Esophagus squamous epithelium (tissue), 5 donors: ENCODE data around the gene C4orf36. TPM values are rescaled to one million over a fixed set of nuclear protein-coding genes. Genes with fewer than 3 reads are reported as not detected.

Experiments used
- DNase-seq: peaks from one replicate; lab custom pipeline; 2025; lab: John Stamatoyannopoulos, UW
- H3K27ac ChIP-seq, 4 donors: fragments of 200-600 bp; sonication (generic); one replicate each; pipeline ENCODE4 v1.5.1; 2016 to 2019; ENCODE audit warnings: mild to moderate bottlenecking in 1 of 4
- H3K27me3 ChIP-seq, 4 donors: fragments of 200-600 bp; sonication (generic); 1 replicate in 3 of 4; 2 replicates in 1 of 4; pipeline versions ENCODE4 v1.5.1 to v1.6.0; 2017 to 2021; ENCODE audit warnings: antibody characterized with exemption in 1 of 4
- H3K36me3 ChIP-seq, 3 donors: fragments of 200-600 bp; sonication (generic); one replicate each; pipeline ENCODE4 v1.5.1; 2016 to 2019
- H3K4me1 ChIP-seq, 3 donors: fragments of 200-600 bp; sonication (generic); one replicate each; pipeline ENCODE4 v1.5.1; 2017 to 2019
- H3K4me3 ChIP-seq, 4 donors: fragments of 200-600 bp; sonication (generic); 1 replicate in 3 of 4; 2 replicates in 1 of 4; pipeline ENCODE4 v1.5.1; 2016 to 2019; ENCODE audit warnings: mild to moderate bottlenecking in 2 of 4, moderate library complexity in 1 of 4
- H3K9me3 ChIP-seq, 3 donors: fragments of 200-600 bp; sonication (generic); one replicate each; pipeline ENCODE4 v1.5.1; 2016 to 2019
- POLR2A ChIP-seq, 4 donors: fragments of 450-650 bp; IDR thresholded peaks; one replicate each; pipeline ENCODE4 v1.6.1; 2017; ENCODE audit warnings: antibody characterized with exemption in 4 of 4, mild to moderate bottlenecking in 4 of 4, moderate library complexity in 3 of 4
- WGBS, 2 donors: methylation state at CpG; one replicate each; pipeline ENCODE4 v1.1.5; 2018; 5-methylcytosine and 5-hydroxymethylcytosine counted together
- intact Hi-C: fragments of 100-400 bp; cut with DNase I; formaldehyde crosslinking; loops from one replicate; pipeline ENCODE4 v1.15.0; 2022
- total RNA-seq, 4 donors: library from RNA; depleted of rRNA; stranded (reverse); fragments of >200 nt; gene quantifications; one replicate each; pipeline ENCODE4 v1.1.0, GENCODE V29; 2016
- TF ChIP-seq, protein P1 (sequence below), 6 experiments: fragments of 450-650 bp in 4 of 6; fragments of 200-600 bp in 2 of 6; sonication (generic) in 2 of 6; IDR thresholded peaks; one replicate each; pipeline ENCODE4 v1.5.1; 2016 to 2019; ENCODE audit warnings: antibody characterized with exemption in 6 of 6, mild to moderate bottlenecking in 4 of 6, moderate library complexity in 4 of 6
- donor health status: DM: yes; HTN: yes; CAD: no.

C4orf36 gene
- total RNA-seq, 4 donors from 2014 or later, result 1.3 to 5.0 (median 2.7) TPM

DNA sequence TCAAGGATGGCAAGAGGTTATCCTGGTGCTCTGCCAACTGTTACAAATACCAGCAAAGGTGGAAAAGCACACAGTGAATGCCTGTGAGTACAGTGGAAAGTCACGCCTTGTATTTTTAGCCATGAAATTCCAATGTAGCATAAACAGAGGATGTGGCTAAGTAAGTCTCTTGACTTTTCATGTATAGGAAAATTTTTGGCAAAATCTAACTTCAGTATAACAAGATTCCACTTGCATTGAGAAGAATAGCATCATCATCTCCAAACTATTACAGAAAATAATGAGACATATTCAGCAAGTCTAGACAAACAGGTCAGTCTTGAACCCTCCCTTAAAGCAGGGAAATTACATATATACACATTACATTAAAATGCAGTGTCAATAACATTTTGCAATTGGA is 50.9 kb downstream of the C4orf36 start:
- H3K4me1 ChIP-seq, result peaks cover 6 to 73% (median 29%) of the 10 kb centered on the region in 3 donors
- no peaks in the 10 kb centered on the region for H3K36me3 ChIP-seq
- H3K27me3 ChIP-seq, result no peaks in the 10 kb centered on the region
- intact Hi-C loops, result no loop called here
- H3K27ac ChIP-seq, result peak overlapping the region; percentile 77 to 89 (median 80)
- no peaks in the 10 kb centered on the region for H3K9me3 ChIP-seq
- TF ChIP-seq POLR2A (IDR thresholded peaks at IDR 0.05), result no peak
- TF ChIP-seq, protein P1, sequence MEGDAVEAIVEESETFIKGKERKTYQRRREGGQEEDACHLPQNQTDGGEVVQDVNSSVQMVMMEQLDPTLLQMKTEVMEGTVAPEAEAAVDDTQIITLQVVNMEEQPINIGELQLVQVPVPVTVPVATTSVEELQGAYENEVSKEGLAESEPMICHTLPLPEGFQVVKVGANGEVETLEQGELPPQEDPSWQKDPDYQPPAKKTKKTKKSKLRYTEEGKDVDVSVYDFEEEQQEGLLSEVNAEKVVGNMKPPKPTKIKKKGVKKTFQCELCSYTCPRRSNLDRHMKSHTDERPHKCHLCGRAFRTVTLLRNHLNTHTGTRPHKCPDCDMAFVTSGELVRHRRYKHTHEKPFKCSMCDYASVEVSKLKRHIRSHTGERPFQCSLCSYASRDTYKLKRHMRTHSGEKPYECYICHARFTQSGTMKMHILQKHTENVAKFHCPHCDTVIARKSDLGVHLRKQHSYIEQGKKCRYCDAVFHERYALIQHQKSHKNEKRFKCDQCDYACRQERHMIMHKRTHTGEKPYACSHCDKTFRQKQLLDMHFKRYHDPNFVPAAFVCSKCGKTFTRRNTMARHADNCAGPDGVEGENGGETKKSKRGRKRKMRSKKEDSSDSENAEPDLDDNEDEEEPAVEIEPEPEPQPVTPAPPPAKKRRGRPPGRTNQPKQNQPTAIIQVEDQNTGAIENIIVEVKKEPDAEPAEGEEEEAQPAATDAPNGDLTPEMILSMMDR (IDR thresholded peaks at IDR 0.05), result no peak
- 29 to 33% methylated on average over 1 of the region's 1 CpG for WGBS, 2 donors
- H3K4me3 ChIP-seq, result no peak overlapping the region
- DNase-seq, result no peak

DNA sequence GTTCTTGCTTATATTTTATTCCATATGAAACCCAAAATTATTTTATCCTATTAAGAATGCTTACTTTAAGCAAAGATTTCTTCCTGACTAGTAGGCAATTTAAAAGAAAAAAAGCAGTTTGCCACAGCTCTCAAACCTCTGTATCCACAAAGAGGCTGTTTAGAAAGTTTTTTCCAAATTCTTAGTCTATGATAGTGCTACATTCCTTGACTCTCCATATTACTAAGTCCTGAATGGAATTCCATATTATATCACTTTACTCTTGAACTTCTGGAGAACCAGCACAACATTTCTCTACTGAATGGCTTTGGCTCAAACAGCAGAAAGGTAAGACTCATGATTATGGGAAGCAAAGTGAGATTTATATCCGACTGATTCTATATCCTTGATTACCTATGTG is 51.4 kb downstream of the C4orf36 start:
- intact Hi-C loops, result no loop called here
- TF ChIP-seq POLR2A (IDR thresholded peaks at IDR 0.05), result no peak
- TF ChIP-seq, protein P1 (IDR thresholded peaks at IDR 0.05), result no peak
- DNase-seq, result no peak
- Histone ChIP-seq H3K9me3 (no peaks in the 10 kb centered on the region), H3K27me3 (no peaks in the 10 kb centered on the region), H3K4me3 (no peak overlapping the region), H3K4me1 (peaks cover 6 to 69% (median 29%) of the 10 kb centered on the region in 3 donors), H3K27ac (peak overlapping the region; percentile 77 to 89 (median 80)), H3K36me3 (no peaks in the 10 kb centered on the region)
- WGBS, 2 donors, result 23 to 50% methylated on average over 1 of the region's 1 CpG

DNA sequence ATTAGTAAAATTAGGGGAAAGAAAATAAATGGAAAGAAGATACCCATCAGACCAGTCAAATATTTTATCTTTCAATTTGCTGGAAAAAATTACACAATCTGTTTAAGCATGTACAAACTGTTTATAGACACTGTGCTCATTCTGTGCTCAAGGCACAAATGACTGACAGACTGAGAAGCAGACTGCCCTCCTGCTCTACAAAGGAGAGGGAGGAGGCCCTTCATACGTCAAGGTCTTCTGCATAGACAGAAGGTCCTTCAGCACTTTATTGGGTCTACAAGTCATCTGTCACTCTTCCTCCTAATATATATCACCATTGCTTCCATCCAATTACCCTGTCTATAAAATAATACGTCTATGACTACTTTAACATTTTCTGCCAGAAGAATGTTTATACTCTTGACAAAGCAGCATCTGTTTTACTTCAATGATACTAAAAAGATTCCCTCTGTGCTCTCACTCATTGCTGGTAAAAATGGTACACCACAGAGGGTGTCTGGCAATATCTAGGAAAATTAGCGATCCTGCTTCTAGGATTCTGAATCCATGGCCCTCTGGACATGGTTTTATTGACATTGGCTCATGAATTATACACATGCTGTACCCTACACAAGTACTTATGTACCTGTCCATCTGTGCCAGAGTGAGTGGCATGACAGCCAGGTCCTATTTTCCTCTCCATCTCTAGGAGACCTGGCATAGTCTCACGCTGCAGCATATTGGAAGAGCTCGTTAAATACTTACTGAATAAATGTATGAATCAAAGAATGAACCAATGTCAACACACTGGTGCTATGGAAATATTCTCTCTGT is 54.3 kb downstream of the C4orf36 start:
- intact Hi-C loops, result no loop called here
- H3K36me3 ChIP-seq, result no peaks in the 10 kb centered on the region
- no peaks in the 10 kb centered on the region for H3K27me3 ChIP-seq
- 64 to 76% methylated on average over 5 of the region's 5 CpGs for WGBS, 2 donors
- no peak overlapping the region for H3K4me3 ChIP-seq
- peak overlapping the region in 2 of 4 donors; percentile 38 for H3K27ac ChIP-seq
- TF ChIP-seq, protein P1 (IDR thresholded peaks at IDR 0.05), result no peak
- TF ChIP-seq POLR2A (IDR thresholded peaks at IDR 0.05), result no peak
- DNase-seq, result no peak
- no peaks in the 10 kb centered on the region for H3K9me3 ChIP-seq
- peaks cover 6 to 41% (median 14%) of the 10 kb centered on the region in 3 donors for H3K4me1 ChIP-seq

DNA sequence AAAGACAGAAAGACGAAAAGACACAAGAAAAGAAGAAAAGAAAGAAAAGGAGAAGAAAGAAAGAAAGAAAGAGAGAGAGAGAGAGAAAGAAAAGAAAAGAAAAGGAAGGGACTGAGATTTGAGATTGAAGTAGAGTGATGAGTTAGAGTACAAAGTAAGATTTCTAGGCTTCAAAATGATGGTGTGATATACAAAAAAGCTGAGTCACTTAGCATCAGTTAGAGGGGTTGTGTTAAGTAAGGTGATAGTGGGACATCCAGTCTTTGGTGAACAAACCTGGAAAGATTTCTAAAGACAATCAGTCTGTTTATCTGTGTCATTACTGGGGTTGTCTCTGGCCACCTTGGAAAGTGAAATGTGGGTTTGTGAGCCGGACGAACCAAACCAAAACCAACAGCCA is 56.5 kb downstream of the C4orf36 start:
- H3K4me1 ChIP-seq, result peaks cover 4 to 43% (median 15%) of the 10 kb centered on the region in 3 donors
- H3K27me3 ChIP-seq, result no peaks in the 10 kb centered on the region
- no peak for TF ChIP-seq POLR2A (IDR thresholded peaks at IDR 0.05)
- TF ChIP-seq, protein P1 (IDR thresholded peaks at IDR 0.05), result no peak
- intact Hi-C loops, result no loop called here
- H3K36me3 ChIP-seq, result no peaks in the 10 kb centered on the region
- no peak overlapping the region for H3K4me3 ChIP-seq
- H3K9me3 ChIP-seq, result no peaks in the 10 kb centered on the region
- WGBS, 2 donors, result 76 to 79% methylated on average over 3 of the region's 3 CpGs
- DNase-seq, result no peak
- H3K27ac ChIP-seq, result no peak overlapping the region

DNA sequence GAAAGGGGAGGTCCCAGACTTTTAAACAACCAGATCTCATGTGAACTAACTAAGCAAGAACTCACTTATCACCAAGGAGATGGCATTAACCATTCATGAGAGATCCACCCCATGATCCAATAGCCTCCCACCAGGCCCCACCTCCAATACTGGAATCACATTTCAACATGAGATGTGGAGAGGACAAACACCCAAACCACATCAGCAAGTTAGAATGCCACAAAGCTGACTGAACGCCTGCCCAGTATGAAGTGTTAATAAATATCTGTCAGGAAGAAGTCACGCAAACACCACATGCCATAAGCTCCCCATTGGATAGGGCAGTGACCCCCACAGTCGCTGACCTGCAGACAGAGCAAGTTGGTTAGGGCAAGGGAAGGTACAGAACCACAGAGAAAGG is 57.3 kb downstream of the C4orf36 start:
- peaks cover 0 to 8% (median 0%) of the 10 kb centered on the region in 3 donors for H3K36me3 ChIP-seq
- no peak overlapping the region for H3K27ac ChIP-seq
- no peak for TF ChIP-seq POLR2A (IDR thresholded peaks at IDR 0.05)
- TF ChIP-seq, protein P1 (IDR thresholded peaks at IDR 0.05), result no peak
- peaks cover 4 to 42% (median 15%) of the 10 kb centered on the region in 3 donors for H3K4me1 ChIP-seq
- no peaks in the 10 kb centered on the region for H3K27me3 ChIP-seq
- H3K4me3 ChIP-seq, result no peak overlapping the region
- 63 to 82% methylated on average over 3 of the region's 3 CpGs for WGBS, 2 donors
- intact Hi-C loops, result no loop called here
- no peak for DNase-seq
- H3K9me3 ChIP-seq, result no peaks in the 10 kb centered on the region
